ENCODE results near the gene RAP2A.

GRCh38 chr13:97498419-97498818, 64.5 kb downstream of the RAP2A start:
- TF ChIP-seq GATA3 (IDR thresholded peaks at IDR 0.05; ENCODE audit: low read depth, low read length) (no peak), GATA2 (IDR thresholded peaks at IDR 0.05; ENCODE audit: low read depth, low read length) (no peak)

Data from SH-SY5Y (cell line).